Heart left ventricle (tissue), 13 donors: Measurements from ENCODE around the gene DDX31.

Experiments used
- CTCF ChIP-seq, 12 donors: fragments of 200-600 bp; sonication (generic) in 4 of 12; IDR thresholded peaks; one replicate each; pipeline versions ENCODE4 v1.5.0 to v1.8.0; 2018 to 2022; ENCODE audit warnings: antibody characterized with exemption in 12 of 12, mild to moderate bottlenecking in 5 of 12
- POLR2A ChIP-seq, 2 donors: fragments of 450-650 bp; IDR thresholded peaks; one replicate each; pipeline ENCODE4 v1.6.1; 2017; ENCODE audit warnings: antibody characterized with exemption in 2 of 2, mild to moderate bottlenecking in 2 of 2, moderate library complexity in 2 of 2
- donor health status: ischemic (EF 13 %, LVEDD 7.1; RV severe dilation, severe dysfunction).
- donor health status: DM: no; HTN: yes; CAD: no.
- donor health status: DM: no; HTN: no; CAD: no.
- donor health status: ischemic (EF 25% LVEDD 6.9; RV normal size, moderate dysfunction).
- donor health status: ischemic (EF 25% LVEDD 5.7; RV mildly dilated, moderate dysfunction).
- donor health status: ischemic (EF 35%, LVEDD 5.7; RV mildly dilated, moderate dysfunction).
- donor health status: nonischemic (EF 11% LVEDD 7.7; RV severe dilation, severe dysfunction).
- donor health status: DM: yes; HTN: yes; CAD: no.
- donor health status: PGD.
- donor health status: ischemic (EF 29% LVEDD 5.4; RV normal size, mild dysfunction).
- donor health status: nonischemic (EF 23%, LVEDD 6.1; RV moderate dilation, normal function).

- TF ChIP-seq CTCF (IDR thresholded peaks at IDR 0.05), result no peak
- TF ChIP-seq POLR2A (IDR thresholded peaks at IDR 0.05), result no peak
Measured at GRCh38 chr9:132596200-132596599, 73.6 kb downstream of the DDX31 start.
